ENCODE results near the gene TMEM156. TPM values are rescaled to one million over a fixed set of nuclear protein-coding genes. Genes with fewer than 3 reads are reported as not detected.

TMEM156 gene
- total RNA-seq, 4 donors from 2014 or later = 0.15 to 9.6 (median 1.1) TPM; not detected in 1

- Histone ChIP-seq H3K4me3 (no peak overlapping the region), H3K36me3 (peaks cover 0 to 100% (median 0%) of the 10 kb centered on the region in 3 donors), H3K4me1 (no peaks in the 10 kb centered on the region), H3K27ac (no peak overlapping the region), H3K9me3 (no peaks in the 10 kb centered on the region), H3K27me3 (no peaks in the 10 kb centered on the region)
- TF ChIP-seq CTCF (IDR thresholded peaks at IDR 0.05) (no peak), POLR2A (IDR thresholded peaks at IDR 0.05) (no peak)
- intact Hi-C loops (cut with DNase I) = no loop called here
- 70 to 75% methylated on average over 6 of the region's 6 CpGs for WGBS, 2 donors
- DNase-seq = no peak
Measured at GRCh38 chr4:38920677-38921076, 111.5 kb downstream of the TMEM156 start.

- 76 to 95% methylated on average over 2 of the region's 2 CpGs for WGBS, 2 donors
- H3K27me3 ChIP-seq = no peaks in the 10 kb centered on the region
- H3K4me3 ChIP-seq = no peak overlapping the region
- H3K27ac ChIP-seq = no peak overlapping the region
- TF ChIP-seq POLR2A (IDR thresholded peaks at IDR 0.05) (no peak), CTCF (IDR thresholded peaks at IDR 0.05) (no peak)
- H3K4me1 ChIP-seq = no peaks in the 10 kb centered on the region
- H3K9me3 ChIP-seq = no peaks in the 10 kb centered on the region
- H3K36me3 ChIP-seq = peaks cover 0 to 100% (median 0%) of the 10 kb centered on the region in 3 donors
- no peak for DNase-seq
- intact Hi-C loops (cut with DNase I) = no loop called here
Measured at GRCh38 chr4:38920186-38920585, 112.0 kb downstream of the TMEM156 start.

- intact Hi-C loops (cut with DNase I) = no loop called here
- peaks cover 0 to 100% (median 0%) of the 10 kb centered on the region in 3 donors for H3K36me3 ChIP-seq
- H3K9me3 ChIP-seq = no peaks in the 10 kb centered on the region
- 97 to 100% methylated on average over 3 of the region's 3 CpGs for WGBS, 2 donors
- H3K27ac ChIP-seq = no peak overlapping the region
- TF ChIP-seq POLR2A (IDR thresholded peaks at IDR 0.05) = no peak
- no peak for TF ChIP-seq CTCF (IDR thresholded peaks at IDR 0.05)
- H3K4me1 ChIP-seq = no peaks in the 10 kb centered on the region
- H3K4me3 ChIP-seq = no peak overlapping the region
- no peak for DNase-seq
- no peaks in the 10 kb centered on the region for H3K27me3 ChIP-seq
Measured at GRCh38 chr4:38919494-38919893, 112.7 kb downstream of the TMEM156 start.

GRCh38 chr4:38917481-38918025, 114.7 kb downstream of the TMEM156 start:
- WGBS, 2 donors = 84 to 93% methylated on average over 8 of the region's 8 CpGs
- H3K4me3 ChIP-seq = no peak overlapping the region
- H3K36me3 ChIP-seq = peaks cover 0 to 100% (median 0%) of the 10 kb centered on the region in 3 donors
- no peak for DNase-seq
- no peak overlapping the region for H3K27ac ChIP-seq
- intact Hi-C loops (cut with DNase I) = no loop called here
- H3K27me3 ChIP-seq = no peaks in the 10 kb centered on the region
- H3K9me3 ChIP-seq = no peaks in the 10 kb centered on the region
- TF ChIP-seq CTCF (IDR thresholded peaks at IDR 0.05) (no peak), POLR2A (IDR thresholded peaks at IDR 0.05) (no peak)
- no peaks in the 10 kb centered on the region for H3K4me1 ChIP-seq

Other genes with a start within 250 kb of the TMEM156 start
- under 1 TPM in 3 of 4 donors, not detected in 1; 0.09 to 0.38 (median 0.38) TPM for gene TLR10, start 249.4 kb downstream of the TMEM156 start, total RNA-seq
- gene TLR1, start 227.6 kb downstream of the TMEM156 start, total RNA-seq = 10 to 100 TPM in 2 of 4 donors, 1 to 10 TPM in 2; 2.5 to 11.3 (median 10.3) TPM
- 1 to 10 TPM; 1.1 to 3.3 (median 2.5) TPM for gene TLR6, start 175.6 kb downstream of the TMEM156 start, total RNA-seq
- 10 to 100 TPM; 36.7 to 80.9 (median 69.2) TPM for gene FAM114A1, start 164.6 kb downstream of the TMEM156 start, total RNA-seq
- gene KLHL5, start 29.8 kb upstream of the TMEM156 start, total RNA-seq = 10 to 100 TPM in 3 of 4 donors, 1 to 10 TPM in 1; 4.6 to 47.3 (median 18.9) TPM
- 10 to 100 TPM in 3 of 4 donors, 1 to 10 TPM in 1; 9.1 to 34.7 (median 10.4) TPM for gene WDR19, start 150.1 kb upstream of the TMEM156 start, total RNA-seq

Data from esophagus squamous epithelium (tissue), 5 donors.